ENCODE results near the gene TVP23C.

Gene TVP23C

GRCh38 chr17:15465045-15465701 is 98.1 kb downstream of the TVP23C start:
- DNase-seq (ENCODE audit: low read depth in 2 of 2), result no peak

GRCh38 chr17:15464231-15464985 is 98.9 kb downstream of the TVP23C start:
- no peak for DNase-seq (ENCODE audit: low read depth in 2 of 2)

GRCh38 chr17:15462976-15463772 is 100.1 kb downstream of the TVP23C start:
- no peak for DNase-seq (ENCODE audit: low read depth in 2 of 2)

DNA sequence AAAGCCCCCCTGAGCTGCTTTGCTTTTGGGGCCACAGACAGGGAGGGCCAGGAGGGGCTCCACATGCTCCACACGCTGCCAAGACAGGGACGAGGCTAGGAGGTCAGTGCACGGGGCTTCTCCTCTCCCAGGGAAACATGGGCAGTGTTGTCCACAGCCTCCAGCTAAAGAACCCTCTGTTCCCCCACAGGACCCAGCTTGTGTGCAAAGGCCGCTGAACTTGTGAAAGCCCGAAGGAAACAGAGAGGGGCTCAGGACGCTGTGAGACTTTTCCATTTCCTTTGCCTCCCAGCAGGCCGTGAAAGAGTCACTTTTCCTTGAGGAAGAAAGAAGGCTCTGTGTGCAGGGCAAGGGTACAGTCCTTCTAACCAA is 105.6 kb downstream of the TVP23C start:
- no peak for DNase-seq (ENCODE audit: low read depth in 2 of 2)

DNA sequence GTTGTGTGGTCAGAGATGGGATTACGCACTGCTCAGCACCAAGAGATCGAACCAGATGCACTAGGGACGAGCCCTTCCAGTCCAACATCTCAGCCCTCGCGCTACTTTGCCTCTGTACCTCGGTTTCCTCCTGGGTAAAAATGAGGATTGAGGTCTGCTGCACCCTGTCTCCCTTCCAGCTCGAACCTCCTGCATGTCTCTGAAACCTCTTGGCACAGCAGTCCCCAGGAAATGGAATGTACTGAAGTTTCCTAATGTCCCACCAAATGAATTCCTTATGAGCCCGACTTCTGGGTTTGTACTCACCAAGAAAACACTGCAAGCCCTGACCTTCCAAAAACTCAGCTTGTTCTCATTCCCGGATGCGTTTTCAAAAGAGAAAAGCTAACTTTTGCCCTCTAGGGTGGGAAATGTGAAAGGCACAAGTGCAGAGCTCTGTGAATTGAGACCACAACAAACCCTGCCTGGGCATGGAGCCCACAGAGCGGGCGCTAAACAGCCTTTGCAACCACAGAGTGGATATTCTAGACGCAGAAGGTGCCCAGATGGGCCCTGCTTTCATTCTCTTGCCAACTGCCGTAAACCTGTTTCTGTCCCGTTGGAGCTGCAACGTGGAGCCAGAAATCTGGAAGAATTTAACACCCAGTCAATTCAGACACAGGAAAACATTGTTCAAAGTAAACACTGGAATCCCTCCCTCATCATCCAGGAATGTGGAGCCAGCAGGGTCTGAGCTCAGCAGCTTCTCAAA is 106.1 kb downstream of the TVP23C start:
- no peak for DNase-seq (ENCODE audit: low read depth in 2 of 2)

GRCh38 chr17:15456496-15456895 is 106.8 kb downstream of the TVP23C start:
- no peak for DNase-seq (ENCODE audit: low read depth in 2 of 2)

GRCh38 chr17:15454346-15454745 is 108.9 kb downstream of the TVP23C start:
- DNase-seq (ENCODE audit: low read depth in 2 of 2), result no peak

DNA sequence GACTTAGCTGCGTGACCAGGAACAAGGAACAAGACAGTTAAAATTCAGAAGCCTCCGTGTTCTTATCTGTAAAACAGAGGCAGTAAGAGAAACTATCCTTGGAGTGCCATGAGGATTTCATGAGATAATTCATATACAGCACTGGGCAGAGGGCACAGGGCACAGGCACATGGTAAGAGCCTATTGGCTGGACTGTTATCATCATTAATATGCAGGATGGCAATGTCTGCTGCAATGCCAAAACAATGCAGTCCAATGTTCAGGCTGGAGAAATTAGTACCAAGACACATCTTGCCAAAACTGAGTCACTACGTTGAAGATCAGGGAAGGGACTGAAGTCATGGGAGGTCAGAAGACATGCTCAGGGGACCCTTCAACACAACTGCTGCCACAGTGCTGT is 109.5 kb downstream of the TVP23C start:
- no peak for DNase-seq (ENCODE audit: low read depth in 2 of 2)

DNA sequence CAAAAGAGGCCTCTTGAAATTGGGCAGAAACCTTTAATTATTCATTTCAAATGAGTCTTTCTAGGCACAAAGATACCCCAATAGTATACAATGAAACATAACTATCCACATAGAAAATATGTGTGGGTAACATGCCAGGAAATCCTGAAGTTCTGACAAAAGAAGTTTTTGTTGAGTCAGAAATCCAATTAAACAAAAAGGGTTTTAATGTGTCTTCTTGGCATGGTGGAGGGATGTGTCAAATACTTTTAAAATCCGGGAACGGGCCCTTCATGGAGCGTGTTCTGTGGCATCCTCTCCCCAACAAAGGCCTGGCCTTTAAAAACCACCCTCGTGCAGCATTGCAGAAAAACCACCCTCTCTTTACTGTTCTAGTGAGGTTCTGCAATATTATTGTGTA is 110.0 kb downstream of the TVP23C start:
- DNase-seq (ENCODE audit: low read depth in 2 of 2), result no peak

DNA sequence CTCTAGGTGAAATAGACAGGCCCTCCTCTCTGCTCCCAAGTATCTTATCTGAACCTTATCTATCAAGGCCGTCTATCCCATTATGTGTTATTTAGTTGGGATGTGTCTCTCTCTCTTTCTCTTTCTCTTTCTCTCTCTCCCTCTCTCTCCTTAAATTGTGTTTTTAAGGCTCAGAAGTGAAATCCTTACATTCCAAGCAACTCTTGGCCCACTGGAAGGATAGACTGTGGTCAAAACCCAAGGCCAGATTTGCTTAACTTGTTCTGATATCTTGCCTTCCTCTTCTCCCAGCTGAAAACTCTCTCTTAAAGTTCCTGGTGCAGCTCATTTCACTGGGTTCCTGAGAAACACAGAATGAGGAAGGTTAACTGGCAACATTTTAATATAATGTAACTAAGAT is 110.5 kb downstream of the TVP23C start:
- no peak for DNase-seq (ENCODE audit: low read depth in 2 of 2)
